BLaER1 (cell line): ENCODE measurements around the gene PTGDS.

Source experiments
- H3K27ac ChIP-seq: shearing (Covaris generic); formaldehyde crosslinking; 2 replicates; pipeline ENCODE4 v1.8.1; 2022
- H3K27me3 ChIP-seq: shearing (Covaris generic); formaldehyde crosslinking; 2 replicates; pipeline ENCODE4 v1.8.1; 2022
- H3K36me3 ChIP-seq: shearing (Covaris generic); formaldehyde crosslinking; 2 replicates; pipeline ENCODE4 v1.8.1; 2022
- H3K4me1 ChIP-seq: shearing (Covaris generic); formaldehyde crosslinking; 2 replicates; pipeline ENCODE4 v1.8.1; 2022
- H3K4me2 ChIP-seq: shearing (Covaris generic); formaldehyde crosslinking; 2 replicates; pipeline ENCODE4 v1.8.1; 2022
- H3K4me3 ChIP-seq: shearing (Covaris generic); formaldehyde crosslinking; 2 replicates; pipeline ENCODE4 v1.8.1; 2022
- H3K9ac ChIP-seq: shearing (Covaris generic); formaldehyde crosslinking; 2 replicates; pipeline ENCODE4 v1.8.1; 2022
- H3K9me3 ChIP-seq: shearing (Covaris generic); formaldehyde crosslinking; 2 replicates; pipeline ENCODE4 v1.8.1; 2022
- H4K20me1 ChIP-seq: shearing (Covaris generic); formaldehyde crosslinking; 2 replicates; pipeline ENCODE4 v1.8.1; 2022
- Cebpa-rat ChIP-seq: shearing (Covaris generic); IDR thresholded peaks from 2 replicates; pipeline ENCODE4 v1.8.1; 2022

PTGDS gene

DNA sequence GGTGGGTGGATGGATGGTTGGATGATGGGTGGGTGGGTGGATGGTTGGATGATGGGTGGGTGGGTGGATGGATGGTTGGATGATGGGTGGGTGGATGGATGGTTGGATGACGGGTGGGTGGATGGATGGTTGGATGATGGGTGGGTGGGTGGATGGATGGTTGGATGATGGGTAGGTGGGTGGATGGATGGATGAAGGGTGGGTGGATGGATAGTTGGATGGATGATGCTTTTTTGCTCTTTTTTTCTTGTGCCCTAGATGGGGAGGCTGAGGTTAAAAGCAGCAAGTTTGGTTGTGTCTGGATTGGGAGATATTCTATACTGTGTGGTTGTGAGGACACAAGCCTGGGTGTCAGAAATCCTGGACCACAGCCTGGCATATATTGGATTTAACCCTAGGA lies 19.8 kb upstream of the PTGDS start:
- H3K27me3 ChIP-seq = no peaks in the 10 kb centered on the region

DNA sequence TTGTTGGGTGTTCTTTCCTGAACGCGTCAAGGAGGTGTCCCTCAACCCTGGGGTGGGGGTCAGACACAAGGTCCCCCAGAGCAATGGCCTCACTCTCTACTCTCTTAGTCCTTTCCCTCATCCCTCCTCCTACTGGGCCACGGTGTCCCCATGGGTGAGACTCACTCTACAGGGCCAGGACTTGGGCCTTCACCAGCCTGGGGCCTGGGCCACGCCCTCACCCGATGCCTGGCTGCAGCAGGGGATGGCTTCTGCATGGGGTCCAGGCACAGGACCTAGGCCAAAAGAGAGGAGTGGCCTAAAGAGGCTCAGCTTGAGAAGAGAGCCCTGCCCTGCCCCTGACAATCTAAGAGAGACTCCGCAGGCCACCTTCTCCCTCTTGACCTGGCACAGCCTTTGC lies 19.4 kb upstream of the PTGDS start:
- H3K4me1 ChIP-seq = peaks cover 14% of the 10 kb centered on the region
- H3K27me3 ChIP-seq = no peaks in the 10 kb centered on the region
- no peak overlapping the region for H3K9ac ChIP-seq
- H3K4me3 ChIP-seq = no peak overlapping the region
- H3K4me2 ChIP-seq = no peak overlapping the region
- no peaks in the 10 kb centered on the region for H4K20me1 ChIP-seq
- TF ChIP-seq Cebpa-rat = no peak
- no peak overlapping the region for H3K27ac ChIP-seq
- H3K9me3 ChIP-seq = no peaks in the 10 kb centered on the region
- no peaks in the 10 kb centered on the region for H3K36me3 ChIP-seq

More for the DNA sequence above, 19.8 kb upstream of the PTGDS start:
- no peak overlapping the region for H3K27ac ChIP-seq
- no peaks in the 10 kb centered on the region for H3K36me3 ChIP-seq
- H3K9ac ChIP-seq = no peak overlapping the region
- no peak overlapping the region for H3K4me2 ChIP-seq
- H4K20me1 ChIP-seq = no peaks in the 10 kb centered on the region
- no peak for TF ChIP-seq Cebpa-rat
- H3K9me3 ChIP-seq = no peaks in the 10 kb centered on the region
- H3K4me1 ChIP-seq = peaks cover 14% of the 10 kb centered on the region
- no peak overlapping the region for H3K4me3 ChIP-seq

DNA sequence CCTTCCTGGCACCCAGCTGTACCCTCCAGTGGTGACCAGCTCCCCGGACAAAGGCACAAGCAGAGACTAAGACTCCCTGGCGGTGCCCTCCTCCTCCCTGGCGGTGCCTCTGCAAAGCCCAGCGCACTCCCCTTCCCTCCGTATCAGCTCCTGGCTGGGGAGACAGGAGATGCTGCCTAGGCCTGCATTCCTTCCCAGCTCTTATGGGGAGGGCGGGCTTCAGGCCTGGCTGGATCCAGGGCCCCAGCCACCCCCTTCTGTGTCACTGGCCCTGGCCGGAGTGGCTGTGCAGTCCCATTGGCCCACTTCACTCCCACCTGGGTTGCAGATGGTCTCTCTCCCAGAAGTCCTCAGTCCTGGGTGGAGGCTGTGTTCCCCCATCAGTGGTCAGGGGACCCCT lies 18.8 kb upstream of the PTGDS start:
- Histone ChIP-seq H3K9me3 (no peaks in the 10 kb centered on the region), H4K20me1 (no peaks in the 10 kb centered on the region), H3K4me1 (peaks cover 14% of the 10 kb centered on the region), H3K27ac (no peak overlapping the region), H3K27me3 (no peaks in the 10 kb centered on the region), H3K9ac (no peak overlapping the region), H3K36me3 (no peaks in the 10 kb centered on the region), H3K4me3 (no peak overlapping the region), H3K4me2 (no peak overlapping the region)
- no peak for TF ChIP-seq Cebpa-rat

DNA sequence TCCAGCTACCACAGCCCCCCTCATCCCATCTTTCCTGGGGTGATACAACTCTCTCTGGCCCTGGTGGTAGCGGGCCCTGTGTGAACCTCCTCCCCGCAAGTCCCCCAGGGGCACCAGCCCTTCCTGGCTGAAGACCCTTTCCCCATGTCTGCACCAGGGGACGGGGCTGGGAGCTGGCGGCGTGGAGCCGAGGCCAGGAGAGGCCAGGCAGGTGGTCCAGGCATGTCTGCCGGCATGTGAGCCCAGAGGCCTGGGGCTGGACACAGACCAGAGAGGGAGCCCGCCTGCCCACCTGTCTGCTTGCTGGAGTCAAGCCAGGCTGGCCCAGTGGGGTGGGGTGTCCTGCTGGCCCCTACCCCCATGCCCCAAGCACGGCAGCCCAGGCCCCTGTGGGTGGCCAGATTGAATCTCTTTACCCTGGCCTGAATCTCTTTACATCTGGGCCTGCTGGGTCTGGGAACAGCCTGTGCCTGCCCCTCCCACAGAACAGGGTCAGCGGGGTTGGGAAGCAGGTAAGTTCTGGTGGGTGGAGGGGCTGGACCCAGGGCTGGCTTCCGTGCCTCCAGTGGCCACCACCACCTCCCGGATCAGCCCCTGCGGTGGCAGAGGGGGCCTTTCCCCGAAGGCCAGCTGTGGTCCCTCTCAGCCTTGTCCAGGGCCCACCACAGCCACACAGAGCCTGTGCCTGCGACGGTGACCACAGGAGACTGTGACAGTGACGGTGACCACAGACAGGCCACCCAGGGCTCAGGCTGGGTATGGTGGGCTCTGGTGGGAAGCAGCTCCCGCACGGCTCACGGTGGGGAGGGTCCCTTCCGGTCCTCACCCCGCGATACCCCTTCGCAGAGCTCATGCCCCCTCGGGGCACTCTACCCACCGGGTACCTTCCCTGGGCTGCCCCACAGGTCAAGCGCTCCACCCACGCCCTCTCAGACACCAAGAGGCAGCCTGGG lies 18.1 kb upstream of the PTGDS start:
- Histone ChIP-seq H3K36me3 (no peaks in the 10 kb centered on the region), H4K20me1 (no peaks in the 10 kb centered on the region), H3K9ac (0 out of 2 replicates have a peak overlapping the region, but pooled peaks have one; percentile 10), H3K27ac (no peak overlapping the region), H3K27me3 (no peaks in the 10 kb centered on the region), H3K4me2 (peak overlapping the region; percentile 43; the same call in 1 of the 2 replicates), H3K4me3 (no peak overlapping the region), H3K9me3 (no peaks in the 10 kb centered on the region), H3K4me1 (peaks cover 14% of the 10 kb centered on the region)
- TF ChIP-seq Cebpa-rat = no peak

DNA sequence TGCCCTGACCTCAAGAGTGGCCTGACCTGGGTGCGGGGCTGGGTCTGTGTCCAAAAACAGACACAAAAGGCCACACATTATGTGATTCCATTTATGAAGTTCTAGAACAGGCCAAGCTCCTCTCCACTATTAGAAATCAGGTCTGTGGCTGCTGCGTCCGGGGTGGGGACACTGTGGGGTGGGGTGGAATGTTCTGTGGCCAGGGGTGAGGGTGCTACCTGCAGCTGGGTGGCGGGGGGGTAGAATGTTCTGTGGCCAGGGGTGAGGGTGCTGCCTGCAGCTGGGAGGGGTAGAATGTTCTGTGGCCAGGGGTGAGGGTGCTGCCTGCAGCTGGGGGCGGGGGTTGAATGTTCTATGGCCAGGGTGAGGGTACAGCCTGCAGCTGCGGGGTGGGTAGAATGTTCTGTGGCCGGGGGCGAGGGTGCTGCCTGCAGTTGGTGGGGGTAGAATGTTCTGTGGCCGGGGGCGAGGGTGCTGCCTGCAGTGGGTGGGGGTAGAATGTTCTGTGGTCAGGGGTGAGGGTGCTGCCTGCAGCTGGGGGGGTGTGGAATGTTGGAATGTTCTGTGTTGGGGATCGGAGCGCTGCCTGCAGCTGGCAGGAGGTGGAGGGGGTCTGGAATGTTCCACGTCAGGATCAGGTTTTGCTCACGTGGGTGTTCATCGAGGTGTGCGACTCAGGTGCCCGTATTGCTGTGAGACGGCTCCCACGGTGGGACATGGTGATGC lies 16.9 kb upstream of the PTGDS start:
- 0 out of 2 replicates have a peak overlapping the region, but pooled peaks have one; percentile 10 for H3K9ac ChIP-seq
- H3K4me3 ChIP-seq = no peak overlapping the region
- no peaks in the 10 kb centered on the region for H3K36me3 ChIP-seq
- H3K9me3 ChIP-seq = no peaks in the 10 kb centered on the region
- no peaks in the 10 kb centered on the region for H3K27me3 ChIP-seq
- peaks cover 15% of the 10 kb centered on the region for H3K4me1 ChIP-seq
- no peaks in the 10 kb centered on the region for H4K20me1 ChIP-seq
- no peak for TF ChIP-seq Cebpa-rat
- H3K27ac ChIP-seq = no peak overlapping the region
- peak overlapping the region; percentile 43 for H3K4me2 ChIP-seq

DNA sequence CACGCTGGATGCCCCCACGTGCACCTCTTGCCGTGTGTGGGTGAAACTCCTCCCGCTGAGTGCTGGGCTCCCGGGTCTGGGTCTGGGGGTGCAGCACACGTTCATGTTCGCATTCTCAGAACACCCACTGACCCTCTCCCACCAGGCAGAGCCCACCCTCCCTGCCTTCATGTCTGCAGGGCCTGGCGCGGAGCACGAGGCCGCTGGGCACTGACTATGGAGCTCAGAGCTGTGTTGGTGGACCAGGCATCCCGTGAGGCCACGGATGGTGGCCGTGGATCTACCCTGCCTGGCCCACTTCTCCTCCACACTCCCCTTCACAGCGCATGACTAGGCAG lies 16.4 kb upstream of the PTGDS start:
- no peak for TF ChIP-seq Cebpa-rat
- H4K20me1 ChIP-seq = no peaks in the 10 kb centered on the region
- H3K27me3 ChIP-seq = no peaks in the 10 kb centered on the region
- H3K4me2 ChIP-seq = no peak overlapping the region
- peaks cover 20% of the 10 kb centered on the region for H3K4me1 ChIP-seq
- H3K9me3 ChIP-seq = no peaks in the 10 kb centered on the region
- H3K36me3 ChIP-seq = no peaks in the 10 kb centered on the region
- no peak overlapping the region for H3K4me3 ChIP-seq
- H3K27ac ChIP-seq = no peak overlapping the region
- no peak overlapping the region for H3K9ac ChIP-seq

DNA sequence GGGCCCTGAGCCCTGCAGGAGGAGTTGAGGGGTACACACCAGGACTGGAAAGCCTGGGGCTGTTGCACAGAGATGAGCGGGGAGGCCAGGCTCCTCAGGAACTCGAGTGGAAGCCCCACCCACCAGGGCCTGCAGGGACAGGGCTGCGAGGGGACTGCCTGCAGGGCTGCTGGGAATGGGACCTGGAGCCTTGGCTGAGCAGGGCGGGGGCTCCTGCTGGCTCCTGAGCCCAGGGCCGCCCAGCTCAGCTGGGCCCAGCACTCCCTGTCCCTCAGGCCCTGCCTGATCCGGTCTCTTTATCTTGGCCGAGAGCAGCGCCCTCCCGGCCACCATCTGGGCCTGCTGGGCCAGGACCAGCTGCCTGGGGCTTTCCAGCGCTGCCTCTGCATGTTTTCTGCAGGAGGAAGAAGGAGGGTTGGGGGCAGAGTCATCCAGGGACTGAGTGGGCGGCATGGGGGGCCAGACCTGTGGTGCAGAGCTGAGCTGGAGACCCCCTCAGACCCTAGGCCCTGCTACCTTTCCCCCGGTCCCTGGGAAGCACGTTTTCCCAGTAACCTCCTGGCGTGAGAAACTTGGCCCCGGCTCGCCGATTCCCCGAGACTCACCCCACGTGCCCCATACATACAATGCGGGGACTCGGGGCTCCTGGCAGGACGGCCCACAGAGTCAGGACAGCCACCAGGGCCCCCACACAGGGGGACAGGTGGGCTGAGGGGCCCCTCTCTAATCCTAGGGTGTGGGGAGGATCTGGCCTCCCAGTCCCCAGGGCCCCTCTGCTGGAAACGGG lies 15.8 kb upstream of the PTGDS start:
- H3K4me3 ChIP-seq = no peak overlapping the region
- no peak overlapping the region for H3K9ac ChIP-seq
- H3K4me2 ChIP-seq = no peak overlapping the region
- no peaks in the 10 kb centered on the region for H4K20me1 ChIP-seq
- H3K27ac ChIP-seq = no peak overlapping the region
- no peaks in the 10 kb centered on the region for H3K27me3 ChIP-seq
- no peak for TF ChIP-seq Cebpa-rat
- H3K9me3 ChIP-seq = no peaks in the 10 kb centered on the region
- peaks cover 25% of the 10 kb centered on the region for H3K4me1 ChIP-seq
- no peaks in the 10 kb centered on the region for H3K36me3 ChIP-seq

DNA sequence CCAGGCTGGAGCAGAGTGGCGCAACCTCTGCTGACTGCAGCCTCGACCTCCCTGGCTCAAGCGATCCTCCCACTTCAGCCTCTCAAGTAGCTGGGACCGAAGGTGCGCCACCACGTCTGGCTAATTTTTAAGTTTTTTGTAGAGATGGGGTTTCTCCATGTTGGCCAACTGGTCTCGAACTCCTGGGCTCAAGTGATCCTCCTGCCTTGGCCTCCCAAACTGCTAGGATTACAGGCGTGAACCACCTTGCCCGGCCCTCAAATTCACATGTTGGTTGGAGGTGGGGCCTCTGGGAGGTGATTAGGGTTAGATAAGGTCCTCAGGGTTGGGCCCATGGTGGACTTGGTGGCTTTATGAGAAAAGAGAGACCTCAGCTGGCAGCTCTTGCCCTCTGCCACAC lies 15.1 kb upstream of the PTGDS start:
- Histone ChIP-seq H3K4me2 (no peak overlapping the region), H3K27me3 (no peaks in the 10 kb centered on the region)

DNA sequence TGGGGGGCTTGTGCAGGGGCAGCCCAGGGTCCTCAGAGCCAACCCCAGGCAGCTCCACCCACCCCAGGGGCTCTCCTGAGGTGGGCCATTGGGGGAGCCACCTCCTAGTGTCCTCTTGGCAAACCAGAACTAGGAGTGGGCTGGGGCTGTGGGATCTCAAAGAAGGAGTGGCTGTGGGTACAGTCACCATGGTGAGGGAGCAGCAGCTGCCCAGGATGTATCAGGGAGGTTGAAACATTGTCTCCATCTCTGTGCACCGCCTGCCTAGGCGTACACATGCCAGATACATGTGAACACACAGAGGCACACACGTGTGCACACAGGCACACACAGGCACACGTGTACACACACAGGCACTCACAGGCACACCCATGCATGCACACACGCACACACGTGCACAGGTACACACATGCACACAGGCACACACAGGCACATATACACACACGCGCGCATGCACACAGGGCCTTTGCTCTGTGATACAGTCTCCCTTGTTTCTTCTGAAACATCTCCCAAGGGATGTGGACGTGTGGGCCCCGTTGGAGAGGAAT lies 14.5 kb upstream of the PTGDS start:
- Histone ChIP-seq H4K20me1 (no peaks in the 10 kb centered on the region), H3K4me2 (no peak overlapping the region), H3K9ac (no peak overlapping the region), H3K27ac (no peak overlapping the region), H3K9me3 (no peaks in the 10 kb centered on the region), H3K4me3 (no peak overlapping the region), H3K4me1 (peaks cover 26% of the 10 kb centered on the region), H3K36me3 (no peaks in the 10 kb centered on the region), H3K27me3 (no peaks in the 10 kb centered on the region)
- no peak for TF ChIP-seq Cebpa-rat

More for the DNA sequence above, 15.1 kb upstream of the PTGDS start:
- no peak overlapping the region for H3K4me3 ChIP-seq
- H3K4me1 ChIP-seq = peaks cover 26% of the 10 kb centered on the region
- no peak overlapping the region for H3K9ac ChIP-seq
- no peaks in the 10 kb centered on the region for H3K36me3 ChIP-seq
- H3K27ac ChIP-seq = no peak overlapping the region
- no peaks in the 10 kb centered on the region for H3K9me3 ChIP-seq
- H4K20me1 ChIP-seq = no peaks in the 10 kb centered on the region
- TF ChIP-seq Cebpa-rat = no peak
